Activated gamma-delta T cell (primary cell): Measurements from ENCODE around the gene DNMT1.

ENCODE experiments used
- DNase-seq: peaks from one replicate; lab custom pipeline; 2025; lab: John Stamatoyannopoulos, UW

Gene DNMT1

DNA sequence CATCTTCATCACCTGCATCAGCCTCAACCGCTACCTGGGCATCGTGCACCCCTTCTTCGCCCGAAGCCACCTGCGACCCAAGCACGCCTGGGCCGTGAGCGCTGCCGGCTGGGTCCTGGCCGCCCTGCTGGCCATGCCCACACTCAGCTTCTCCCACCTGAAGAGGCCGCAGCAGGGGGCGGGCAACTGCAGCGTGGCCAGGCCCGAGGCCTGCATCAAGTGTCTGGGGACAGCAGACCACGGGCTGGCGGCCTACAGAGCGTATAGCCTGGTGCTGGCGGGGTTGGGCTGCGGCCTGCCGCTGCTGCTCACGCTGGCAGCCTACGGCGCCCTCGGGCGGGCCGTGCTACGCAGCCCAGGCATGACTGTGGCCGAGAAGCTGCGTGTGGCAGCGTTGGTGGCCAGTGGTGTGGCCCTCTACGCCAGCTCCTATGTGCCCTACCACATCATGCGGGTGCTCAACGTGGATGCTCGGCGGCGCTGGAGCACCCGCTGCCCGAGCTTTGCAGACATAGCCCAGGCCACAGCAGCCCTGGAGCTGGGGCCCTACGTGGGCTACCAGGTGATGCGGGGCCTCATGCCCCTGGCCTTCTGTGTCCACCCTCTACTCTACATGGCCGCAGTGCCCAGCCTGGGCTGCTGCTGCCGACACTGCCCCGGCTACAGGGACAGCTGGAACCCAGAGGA, 80.6 kb downstream of the DNMT1 start:
- no peak for DNase-seq

DNA sequence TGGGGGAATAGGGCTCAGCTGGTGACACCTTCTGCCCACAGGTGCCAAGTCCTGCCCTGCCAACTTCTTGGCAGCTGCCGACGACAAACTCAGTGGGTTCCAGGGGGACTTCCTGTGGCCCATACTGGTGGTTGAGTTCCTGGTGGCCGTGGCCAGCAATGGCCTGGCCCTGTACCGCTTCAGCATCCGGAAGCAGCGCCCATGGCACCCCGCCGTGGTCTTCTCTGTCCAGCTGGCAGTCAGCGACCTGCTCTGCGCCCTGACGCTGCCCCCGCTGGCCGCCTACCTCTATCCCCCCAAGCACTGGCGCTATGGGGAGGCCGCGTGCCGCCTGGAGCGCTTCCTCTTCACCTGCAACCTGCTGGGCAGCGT, 81.2 kb downstream of the DNMT1 start:
- no peak for DNase-seq

DNA sequence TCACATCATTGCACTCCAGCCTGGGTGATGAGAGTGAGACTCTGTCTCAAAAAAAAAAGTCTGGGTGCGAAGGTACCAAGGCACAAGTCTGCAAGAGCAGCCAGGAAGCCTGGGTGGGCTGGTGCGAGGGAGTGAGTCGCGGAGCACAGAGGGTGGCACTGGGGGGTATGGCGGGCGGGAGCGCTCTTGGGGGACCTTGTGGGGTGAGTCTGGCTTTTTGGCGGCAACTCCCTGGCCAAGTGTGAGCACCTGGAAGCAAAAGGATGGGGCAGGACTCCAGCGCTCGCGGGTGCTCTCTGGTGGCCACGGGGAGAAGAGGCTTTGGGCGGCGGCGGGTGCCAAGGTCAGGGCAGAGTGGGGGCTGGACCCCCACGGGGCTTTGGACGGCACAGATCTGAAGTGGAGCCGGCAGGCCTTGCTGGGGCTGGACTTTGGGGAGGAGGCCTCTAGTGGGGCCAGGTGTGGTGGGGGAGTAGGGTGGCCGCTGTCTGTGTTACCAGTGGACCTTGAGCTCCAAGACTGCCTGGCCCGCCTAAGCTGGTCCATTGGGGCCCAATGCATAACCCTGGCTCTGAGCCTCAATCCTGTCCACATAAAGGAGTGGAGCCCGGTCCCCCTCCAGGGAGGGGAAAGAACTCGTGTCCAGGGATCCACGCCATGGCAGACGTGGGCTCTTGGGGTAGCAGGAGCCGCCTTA, 81.7 kb downstream of the DNMT1 start:
- DNase-seq: peak; percentile 67

DNA sequence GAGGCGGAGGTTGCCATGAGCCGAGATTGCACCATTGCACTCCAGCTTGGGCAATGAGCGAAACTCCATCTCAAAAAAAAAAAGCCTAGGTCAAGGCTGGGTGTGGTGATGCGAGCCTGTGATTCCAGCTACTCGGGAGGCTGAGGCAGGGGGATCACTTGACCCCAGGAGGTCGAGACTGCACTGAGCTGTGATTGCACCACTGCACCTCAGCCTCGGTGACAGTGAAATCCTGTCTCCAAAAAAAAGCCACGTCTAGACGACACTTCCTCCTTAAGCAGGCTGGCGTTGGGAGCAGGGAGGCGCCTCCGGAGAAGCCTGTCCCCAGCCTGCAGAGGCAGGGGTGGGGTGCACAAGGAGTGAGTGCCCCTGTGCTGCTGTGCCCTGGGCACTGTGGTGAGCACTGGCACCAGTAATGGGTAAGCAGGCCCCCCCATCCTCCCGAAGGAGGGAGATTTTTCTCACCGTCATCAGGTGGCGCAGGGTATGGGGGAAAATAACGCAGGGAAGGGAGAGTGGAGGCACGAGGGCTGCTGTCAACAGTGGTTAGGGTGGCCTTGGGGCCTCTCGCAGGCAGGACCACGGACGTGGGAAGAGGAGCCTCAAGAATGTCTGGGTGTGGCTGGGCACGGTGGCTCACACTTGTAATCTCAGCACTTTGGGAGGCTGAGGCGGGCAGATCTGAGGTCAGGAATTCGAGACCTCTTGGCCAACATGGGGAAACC, 82.6 kb downstream of the DNMT1 start:
- DNase-seq: peak; percentile 51

DNA sequence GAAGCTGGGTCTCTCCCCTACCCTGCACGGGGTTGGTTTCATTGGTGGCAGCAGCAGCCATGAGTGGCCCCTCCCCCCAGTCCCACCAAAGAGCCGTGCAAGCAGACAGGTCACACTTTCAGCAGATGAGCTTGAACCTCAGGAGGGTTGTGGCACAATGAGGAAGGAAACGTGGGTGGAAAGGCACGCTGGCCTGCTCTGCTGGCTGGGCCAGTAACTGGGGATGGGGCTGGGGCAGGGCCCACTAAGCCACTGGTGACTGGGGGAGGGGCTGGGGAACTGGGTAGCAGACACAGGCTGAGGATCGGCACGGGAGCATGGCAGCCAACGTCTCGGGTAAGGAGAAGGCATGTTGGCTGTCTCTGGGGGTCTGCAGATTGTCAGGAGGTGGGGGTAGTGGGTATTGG, 83.3 kb downstream of the DNMT1 start, which contains the start of gene P2RY11:
Gene P2RY11 (plus strand): TSS at position 289 of the 407 bp plus-strand sequence. CDS start 29 bp downstream, at position 318.
- no peak for DNase-seq

DNA sequence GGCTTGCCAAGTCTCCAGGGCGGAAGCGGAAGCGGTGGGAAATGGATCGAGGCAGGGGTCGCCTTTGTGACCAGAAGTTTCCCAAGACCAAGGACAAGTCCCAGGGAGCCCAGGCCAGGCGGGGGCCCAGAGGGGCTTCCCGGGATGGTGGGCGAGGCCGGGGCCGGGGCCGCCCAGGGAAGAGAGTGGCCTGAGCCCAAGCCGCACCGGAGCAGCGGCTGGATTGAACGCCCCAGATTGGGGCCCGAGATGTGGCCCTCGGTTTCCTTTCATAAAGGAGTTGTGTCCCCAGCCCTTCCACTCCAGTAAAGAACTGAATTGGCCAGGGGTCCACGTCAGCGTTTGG, 83.8 kb downstream of the DNMT1 start:
- DNase-seq: no peak

DNA sequence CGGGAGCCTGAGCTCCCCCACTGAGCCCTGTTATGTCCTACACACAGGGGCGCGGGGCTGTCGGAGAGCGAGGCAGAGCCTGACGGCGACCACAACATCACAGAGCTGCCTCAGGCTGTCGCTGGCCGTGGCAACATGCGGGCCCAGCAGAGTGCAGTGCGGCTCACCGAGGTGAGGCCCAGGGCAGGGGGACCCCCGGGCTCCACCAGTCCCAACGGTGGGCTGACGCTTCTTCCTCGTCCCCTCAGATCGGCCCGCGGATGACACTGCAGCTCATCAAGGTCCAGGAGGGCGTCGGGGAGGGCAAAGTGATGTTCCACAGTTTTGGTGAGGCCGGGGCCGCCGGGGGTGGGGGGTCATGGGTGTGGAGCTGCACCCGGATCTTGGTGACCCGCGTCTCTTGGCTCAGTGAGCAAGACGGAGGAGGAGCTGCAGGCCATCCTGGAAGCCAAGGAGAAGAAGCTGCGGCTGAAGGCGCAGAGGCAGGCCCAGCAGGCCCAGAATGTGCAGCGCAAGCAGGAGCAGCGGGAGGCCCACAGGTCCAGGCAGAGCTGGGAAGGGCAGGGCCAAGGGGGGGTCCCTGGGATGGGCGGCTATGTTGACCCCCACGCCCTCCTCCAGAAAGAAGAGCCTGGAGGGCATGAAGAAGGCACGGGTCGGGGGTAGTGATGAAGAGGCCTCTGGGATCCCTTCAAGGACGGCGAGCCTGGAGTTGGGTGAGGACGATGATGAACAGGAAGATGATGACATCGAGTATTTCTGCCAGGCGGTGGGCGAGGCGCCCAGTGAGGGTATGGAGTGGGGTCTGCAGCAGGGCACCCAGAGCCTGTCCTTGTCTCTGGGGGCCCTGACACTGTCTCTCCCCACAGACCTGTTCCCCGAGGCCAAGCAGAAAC, 84.4 kb downstream of the DNMT1 start:
- DNase-seq: no peak

DNA sequence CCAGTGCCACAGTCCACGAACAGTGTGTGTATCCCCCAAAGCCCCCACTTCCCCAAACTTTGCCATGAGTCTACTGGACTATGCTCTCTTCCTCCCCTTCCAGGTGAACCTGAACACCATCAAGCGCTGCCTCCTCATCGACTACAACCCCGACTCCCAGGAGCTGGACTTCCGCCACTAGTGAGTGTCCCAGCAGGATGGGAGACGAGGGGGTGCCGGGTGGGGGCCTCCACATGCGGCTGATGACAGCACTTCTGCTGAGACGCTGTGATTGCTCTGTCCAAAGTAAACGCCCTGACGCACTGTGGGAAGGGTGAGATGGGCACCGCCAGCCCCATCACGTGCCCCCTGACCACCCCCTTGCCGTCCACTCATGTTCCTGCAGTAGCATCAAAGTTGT, 85.2 kb downstream of the DNMT1 start:
- DNase-seq: no peak

DNA sequence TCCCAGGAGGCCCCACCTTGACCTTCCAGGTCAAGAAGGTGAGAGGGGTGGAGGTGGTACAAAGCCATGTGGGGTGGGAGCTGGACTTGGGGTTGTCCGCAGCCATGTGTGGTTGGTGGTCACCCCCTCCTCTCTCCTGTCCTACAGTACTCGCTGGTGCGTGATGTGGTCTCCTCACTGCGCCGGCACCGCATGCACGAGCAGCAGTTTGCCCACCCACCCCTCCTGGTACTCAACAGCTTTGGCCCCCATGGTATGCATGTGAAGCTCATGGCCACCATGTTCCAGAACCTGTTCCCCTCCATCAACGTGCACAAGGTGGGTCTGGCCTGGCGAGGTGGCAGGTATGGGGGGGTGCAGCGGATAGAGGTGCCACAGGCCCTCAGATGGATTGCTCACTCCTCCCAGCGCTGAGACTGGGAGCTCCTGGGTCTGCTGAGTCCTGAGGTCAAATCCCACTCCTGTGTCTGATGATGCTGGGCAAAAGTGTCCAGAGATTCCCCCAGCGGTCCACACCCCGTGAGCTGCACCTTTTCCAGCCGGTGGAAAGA, 86.9 kb downstream of the DNMT1 start:
- no peak for DNase-seq

DNA sequence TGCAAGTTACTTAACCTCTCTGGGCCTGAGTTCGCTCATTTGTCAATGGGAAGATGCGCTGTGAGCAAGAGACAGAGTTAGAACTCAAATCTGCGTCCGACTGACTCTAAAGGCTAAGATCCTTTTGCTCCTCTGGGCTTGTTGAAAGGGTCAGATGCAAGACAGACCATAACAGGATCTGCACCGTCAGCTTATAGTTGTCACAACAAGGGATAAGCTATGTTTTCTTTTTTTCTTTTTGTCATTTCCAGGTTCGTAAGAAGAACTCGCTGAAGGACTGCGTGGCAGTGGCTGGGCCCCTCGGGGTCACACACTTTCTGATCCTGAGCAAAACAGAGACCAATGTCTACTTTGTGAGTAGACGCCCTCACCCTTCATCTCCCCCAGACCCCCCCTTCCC, 87.5 kb downstream of the DNMT1 start:
- no peak for DNase-seq

DNA sequence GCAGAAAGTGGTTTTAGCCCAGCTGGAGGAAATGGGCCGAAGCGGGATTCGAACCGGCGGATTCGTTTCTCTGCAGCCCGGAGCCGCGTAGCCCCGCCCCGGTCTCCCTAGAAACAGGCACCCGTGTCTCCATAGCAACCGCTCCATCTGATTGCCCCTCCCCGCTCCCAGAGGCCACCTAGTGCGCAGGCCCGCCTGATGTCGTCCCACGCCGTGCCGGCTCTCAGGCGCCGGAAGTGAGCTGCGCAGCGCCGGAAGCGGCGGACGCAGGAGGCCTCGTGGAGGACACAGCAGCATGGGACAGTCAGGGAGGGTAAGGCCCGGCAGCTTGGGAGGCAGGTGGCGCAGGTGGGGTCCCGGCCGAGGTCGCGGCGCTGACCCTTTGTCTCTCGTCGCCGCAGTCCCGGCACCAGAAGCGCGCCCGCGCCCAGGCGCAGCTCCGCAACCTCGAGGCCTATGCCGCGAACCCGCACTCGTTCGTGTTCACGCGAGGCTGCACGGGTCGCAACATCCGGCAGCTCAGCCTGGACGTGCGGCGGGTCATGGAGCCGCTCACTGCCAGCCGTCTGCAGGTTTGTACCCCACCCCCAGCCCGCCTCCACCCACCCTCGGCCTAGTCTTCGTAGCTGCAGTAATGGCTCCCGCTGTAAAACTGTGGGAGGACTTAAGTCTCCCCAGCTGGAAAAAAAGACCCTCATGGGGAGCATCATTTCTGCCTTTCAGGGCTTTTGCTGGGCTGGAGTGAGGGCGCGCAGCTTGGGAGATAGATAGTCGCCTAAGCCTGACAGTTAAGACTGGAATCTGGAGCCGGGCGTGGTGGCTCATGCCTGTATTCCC, 88.4 kb downstream of the DNMT1 start, which contains the start of gene PPAN:
Gene PPAN (plus strand): TSS at position 263 of the 837 bp plus-strand sequence. CDS start 33 bp downstream, at position 296.
- DNase-seq: peak; percentile 92

DNA sequence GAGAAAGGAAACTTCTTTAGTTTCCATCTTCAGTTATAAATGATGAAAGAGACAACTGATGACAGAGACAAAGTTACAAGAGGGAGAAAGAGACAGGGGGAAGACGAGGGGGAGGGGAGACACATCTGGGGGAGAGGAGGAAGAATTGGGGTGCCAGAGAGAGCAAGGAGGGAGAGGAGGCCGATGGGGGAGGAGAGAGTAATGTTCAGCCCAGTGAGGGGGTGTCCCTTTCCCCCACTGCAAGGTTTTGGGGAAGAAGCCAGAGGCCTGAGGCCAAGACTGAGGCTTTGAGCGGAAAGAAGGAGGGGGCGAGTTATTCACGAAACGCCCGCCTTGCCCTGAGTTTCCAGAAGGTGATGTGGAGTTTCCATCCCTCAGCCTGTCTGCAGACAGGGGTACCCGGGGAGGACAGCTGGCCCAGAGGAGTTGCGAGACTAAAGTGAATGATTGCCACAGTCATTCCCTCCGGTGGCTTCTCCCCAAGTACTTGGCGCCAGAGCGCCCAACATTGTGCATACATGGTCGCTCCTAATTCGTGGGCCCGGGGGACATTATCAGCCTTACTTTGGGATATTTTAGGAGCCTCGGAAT, 89.1 kb downstream of the DNMT1 start:
- DNase-seq: no peak

DNA sequence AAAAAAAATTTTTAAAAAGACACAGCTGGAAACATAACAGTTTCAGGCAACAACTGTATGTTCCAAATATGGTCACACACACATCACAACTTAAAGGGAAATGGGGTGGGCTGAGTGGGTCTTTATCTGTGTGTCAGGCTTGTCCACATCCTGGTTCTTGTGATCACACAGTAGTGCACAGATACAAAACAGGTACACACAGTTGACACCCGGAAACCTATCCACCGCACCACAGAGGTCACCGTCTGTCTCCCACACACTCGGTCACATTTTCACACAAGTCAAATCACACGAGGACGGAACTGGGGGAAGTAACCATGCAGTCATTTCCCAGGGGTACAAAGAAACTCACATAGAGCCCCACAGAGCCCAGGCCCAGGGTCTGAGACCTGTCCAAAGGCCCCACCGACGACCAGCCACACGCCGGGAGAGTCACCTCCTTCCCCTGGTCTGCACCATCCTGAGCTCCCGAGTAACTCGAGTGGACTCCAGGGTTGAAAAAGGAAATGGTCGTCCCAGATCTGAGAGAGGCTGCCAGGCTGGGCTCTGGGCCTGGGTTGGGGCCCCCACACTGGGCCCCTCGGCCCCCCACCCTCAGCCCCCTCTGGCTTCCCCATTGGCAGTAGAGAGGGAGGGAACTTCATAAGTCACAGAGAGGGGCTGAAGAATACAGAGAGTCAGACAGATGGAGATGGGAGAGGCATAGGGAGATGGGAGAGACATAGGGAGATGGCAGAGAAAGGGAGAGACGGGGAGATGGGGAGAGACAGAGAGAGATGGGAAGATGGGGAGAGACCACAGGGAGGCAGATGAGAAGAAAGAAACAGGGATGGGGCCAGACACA, 89.9 kb downstream of the DNMT1 start:
- DNase-seq: no peak

DNA sequence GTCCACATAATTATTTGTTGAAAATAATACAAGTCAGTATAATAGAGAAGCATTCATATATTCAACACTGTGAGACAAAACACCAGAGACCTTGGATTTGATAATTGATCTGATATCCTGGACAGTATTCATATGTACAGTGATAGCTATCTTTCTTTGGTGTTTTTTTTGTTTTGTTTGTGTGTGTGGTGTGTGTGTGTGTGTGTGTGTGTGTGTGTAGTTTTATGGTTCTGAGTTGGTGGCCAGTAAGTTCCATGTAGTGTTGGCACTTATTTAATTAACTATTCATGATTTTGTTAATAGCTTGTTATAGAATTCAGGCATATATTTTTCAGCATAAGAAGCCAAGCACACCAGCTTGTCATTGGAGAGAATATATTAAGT, 90.6 kb downstream of the DNMT1 start:
- DNase-seq: no peak

DNA sequence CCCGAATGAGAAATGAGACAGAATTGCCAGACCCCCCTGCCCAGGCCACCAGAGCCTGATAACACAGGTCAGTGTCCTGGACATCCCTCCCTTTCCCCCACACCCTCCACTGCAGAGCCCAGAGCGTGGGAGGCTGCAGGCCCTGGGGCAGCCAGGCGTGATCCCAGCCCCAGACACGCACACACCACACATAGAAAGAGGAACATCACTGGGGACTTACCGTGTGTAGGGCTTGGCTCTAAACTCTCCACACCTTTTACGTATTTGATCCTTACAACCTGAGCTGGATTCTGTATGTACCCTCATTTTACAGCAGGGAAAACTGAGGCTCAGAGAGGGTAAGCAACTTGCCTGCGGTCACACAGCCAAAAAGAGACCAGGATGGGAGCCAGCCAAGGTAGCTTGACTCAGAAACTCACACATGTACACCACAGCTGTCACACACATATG, 91.9 kb downstream of the DNMT1 start:
- no peak for DNase-seq

DNA sequence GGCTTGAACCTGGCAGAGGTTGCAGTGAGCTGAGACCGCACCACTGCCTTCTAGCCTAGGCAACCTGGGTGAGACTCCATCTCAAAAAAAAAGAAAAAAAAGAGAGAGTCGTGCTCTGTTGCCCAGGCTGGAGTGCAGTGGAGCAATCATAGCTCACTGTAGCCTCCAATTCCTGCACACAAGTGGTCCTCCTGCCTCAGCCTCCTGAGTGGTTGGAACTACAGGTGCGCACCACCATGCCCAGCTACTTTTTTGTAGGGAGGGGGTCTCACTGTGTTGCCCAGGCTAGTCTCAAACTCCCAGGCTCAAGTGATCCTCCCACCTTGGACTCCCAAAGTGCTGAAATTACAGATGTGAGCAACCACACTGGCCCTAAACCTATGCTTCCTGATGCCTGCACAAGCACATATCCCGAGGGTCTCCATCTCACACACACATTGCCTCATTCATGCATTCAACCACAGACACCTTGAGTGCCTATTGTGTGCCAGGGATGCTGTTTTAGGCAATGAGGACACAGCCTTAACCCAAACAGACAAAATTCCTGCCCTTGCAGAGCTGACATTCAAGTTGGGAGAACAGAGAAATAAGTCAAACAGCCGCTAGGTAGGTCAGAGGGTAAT, 94.5 kb downstream of the DNMT1 start:
- DNase-seq: no peak

DNA sequence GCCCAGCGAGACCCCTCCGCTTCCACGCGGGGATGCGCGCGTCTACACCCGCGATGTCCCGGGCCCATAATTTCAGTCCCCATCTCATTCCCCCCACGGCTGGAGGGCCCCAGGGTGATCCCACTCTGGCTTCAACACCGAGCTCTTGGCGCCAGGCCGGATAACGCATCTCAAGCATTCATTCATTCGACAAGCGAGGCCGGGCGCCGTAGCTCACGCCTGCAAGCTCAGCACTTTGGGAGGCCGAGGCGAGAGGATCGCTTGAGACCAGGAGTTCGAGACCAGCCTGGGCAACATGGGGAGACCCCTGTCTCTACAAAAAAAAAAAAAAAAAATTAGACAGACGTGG, 98.2 kb downstream of the DNMT1 start:
- no peak for DNase-seq

DNA sequence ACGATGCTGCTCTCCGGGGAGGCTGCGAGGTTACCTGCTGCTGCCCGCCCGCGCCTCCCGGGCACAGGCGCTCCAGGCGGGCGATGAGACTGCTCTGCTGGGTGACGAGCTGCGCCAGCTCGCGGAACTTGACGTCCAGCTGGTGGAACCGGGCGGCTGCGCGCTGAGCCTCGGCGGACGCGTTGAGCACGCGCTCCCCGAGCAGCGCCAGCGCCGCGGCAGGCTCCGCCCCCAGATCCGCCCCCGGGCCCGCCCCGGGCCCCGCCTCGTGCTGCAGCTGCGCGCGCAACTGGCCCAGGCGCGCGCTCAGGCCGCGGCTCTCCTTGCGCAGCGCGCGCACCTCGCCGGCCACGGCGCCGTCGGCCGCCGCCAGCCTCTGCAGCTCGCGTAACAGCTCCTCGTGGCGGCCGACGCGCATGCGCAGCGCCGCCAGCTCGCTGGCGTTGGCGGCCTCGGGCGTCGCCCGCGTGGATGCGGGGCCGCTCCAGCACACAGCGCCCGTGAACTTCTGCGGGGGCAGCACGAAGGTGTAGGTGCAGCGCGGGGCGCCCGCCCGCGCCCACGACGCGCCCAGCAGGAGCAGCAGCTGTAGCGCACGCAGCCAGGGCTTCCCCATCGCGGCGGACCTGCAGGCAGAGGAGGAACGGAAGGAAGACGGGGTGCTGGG, 98.7 kb downstream of the DNMT1 start:
- DNase-seq: peak; percentile 92

DNA sequence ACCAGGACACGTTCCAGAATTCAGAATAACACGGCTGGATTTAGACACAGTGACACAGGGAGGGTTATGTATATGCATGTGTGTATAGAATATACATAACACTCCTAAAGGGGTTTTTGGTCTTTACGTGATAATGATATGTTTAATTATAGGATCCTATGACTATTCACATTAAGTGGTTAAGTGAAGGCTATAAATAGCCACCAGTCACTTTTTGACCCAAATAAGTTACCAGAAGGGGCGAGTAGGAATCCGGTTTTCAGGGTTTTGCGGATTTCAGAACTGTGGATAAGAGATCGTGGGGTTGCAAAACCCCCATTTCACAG, 99.2 kb downstream of the DNMT1 start:
- DNase-seq: no peak
